Measurements from ENCODE around the gene CAMTA2.

The CAMTA2 gene

GRCh38 chr17:4949321-4950074 lies 38.0 kb downstream of the CAMTA2 start:
- Mint-ChIP-seq H3K9me3 (no peaks in the 10 kb centered on the region), H3K4me3 (peak overlapping the region; percentile 94), H3K4me1 (ENCODE audit: low read depth) (peaks cover 35% of the 10 kb centered on the region), H3K27ac (peak overlapping the region; percentile 98), H3K36me3 (ENCODE audit: low read depth) (peaks cover 43% of the 10 kb centered on the region), H3K27me3 (no peaks in the 10 kb centered on the region)
- peak; percentile 88 for DNase-seq

- H3K36me3 Mint-ChIP-seq (ENCODE audit: low read depth): peaks cover 48% of the 10 kb centered on the region
- H3K27me3 Mint-ChIP-seq: no peaks in the 10 kb centered on the region
- H3K4me1 Mint-ChIP-seq (ENCODE audit: low read depth): peaks cover 41% of the 10 kb centered on the region
- H3K27ac Mint-ChIP-seq: peak overlapping the region; percentile 98
- H3K4me3 Mint-ChIP-seq: peak overlapping the region; percentile 94
- peak; percentile 86 for DNase-seq
- no peaks in the 10 kb centered on the region for H3K9me3 Mint-ChIP-seq
These were observed 38.5 kb downstream of the CAMTA2 start for GRCh38 chr17:4948931-4949320.

- peaks cover 54% of the 10 kb centered on the region for H3K36me3 Mint-ChIP-seq (ENCODE audit: low read depth)
- no peaks in the 10 kb centered on the region for H3K9me3 Mint-ChIP-seq
- H3K4me3 Mint-ChIP-seq: peak within 1 kb of the TSS; percentile 94
- peak within 1 kb of the TSS; percentile 98 for H3K27ac Mint-ChIP-seq
- peak; percentile 92 for DNase-seq
- no peaks in the 10 kb centered on the region for H3K27me3 Mint-ChIP-seq
- peaks cover 46% of the 10 kb centered on the region for H3K4me1 Mint-ChIP-seq (ENCODE audit: low read depth)
These were observed 39.1 kb downstream of the CAMTA2 start, which contains the start of gene PFN1 for GRCh38 chr17:4948166-4948930. Gene PFN1, minus strand, starts transcription at chr17:4948530. Its CDS starts 136 bp downstream, at chr17:4948394.

- H3K27me3 Mint-ChIP-seq: no peaks in the 10 kb centered on the region
- DNase-seq: peak; percentile 84
- H3K4me3 Mint-ChIP-seq: peak overlapping the region; percentile 94
- H3K27ac Mint-ChIP-seq: peak overlapping the region; percentile 98
- H3K4me1 Mint-ChIP-seq (ENCODE audit: low read depth): peaks cover 54% of the 10 kb centered on the region
- no peaks in the 10 kb centered on the region for H3K9me3 Mint-ChIP-seq
- H3K36me3 Mint-ChIP-seq (ENCODE audit: low read depth): peaks cover 62% of the 10 kb centered on the region
These were observed 39.9 kb downstream of the CAMTA2 start for GRCh38 chr17:4947411-4948165.

GRCh38 chr17:4947010-4947410 lies 40.5 kb downstream of the CAMTA2 start:
- Mint-ChIP-seq H3K9me3 (no peaks in the 10 kb centered on the region), H3K27me3 (no peaks in the 10 kb centered on the region), H3K36me3 (ENCODE audit: low read depth) (peaks cover 68% of the 10 kb centered on the region), H3K4me3 (peak overlapping the region; percentile 94), H3K4me1 (ENCODE audit: low read depth) (peaks cover 60% of the 10 kb centered on the region), H3K27ac (peak overlapping the region; percentile 98)
- no peak for DNase-seq

GRCh38 chr17:4946312-4946976 lies 41.0 kb downstream of the CAMTA2 start:
- DNase-seq: no peak
- H3K9me3 Mint-ChIP-seq: no peaks in the 10 kb centered on the region
- peak overlapping the region; percentile 98 for H3K27ac Mint-ChIP-seq
- peaks cover 63% of the 10 kb centered on the region for H3K4me1 Mint-ChIP-seq (ENCODE audit: low read depth)
- peak overlapping the region; percentile 94 for H3K4me3 Mint-ChIP-seq
- no peaks in the 10 kb centered on the region for H3K27me3 Mint-ChIP-seq
- H3K36me3 Mint-ChIP-seq (ENCODE audit: low read depth): peaks cover 73% of the 10 kb centered on the region

- no peak for DNase-seq
- Mint-ChIP-seq H3K27ac (peak overlapping the region; percentile 98), H3K4me1 (ENCODE audit: low read depth) (peaks cover 62% of the 10 kb centered on the region), H3K27me3 (no peaks in the 10 kb centered on the region), H3K4me3 (peak overlapping the region; percentile 94), H3K9me3 (no peaks in the 10 kb centered on the region), H3K36me3 (ENCODE audit: low read depth) (peaks cover 79% of the 10 kb centered on the region)
These were observed 41.6 kb downstream of the CAMTA2 start for GRCh38 chr17:4945944-4946280.

- H3K27me3 Mint-ChIP-seq: no peaks in the 10 kb centered on the region
- H3K27ac Mint-ChIP-seq: peak overlapping the region; percentile 98
- H3K36me3 Mint-ChIP-seq (ENCODE audit: low read depth): peaks cover 84% of the 10 kb centered on the region
- no peaks in the 10 kb centered on the region for H3K9me3 Mint-ChIP-seq
- peak; percentile 89 for DNase-seq
- peak overlapping the region; percentile 94 for H3K4me3 Mint-ChIP-seq
- peaks cover 56% of the 10 kb centered on the region for H3K4me1 Mint-ChIP-seq (ENCODE audit: low read depth)
These were observed 42.1 kb downstream of the CAMTA2 start for GRCh38 chr17:4945176-4945943.

- peak overlapping the region; percentile 98 for H3K27ac Mint-ChIP-seq
- no peaks in the 10 kb centered on the region for H3K27me3 Mint-ChIP-seq
- DNase-seq: peak; percentile 57
- H3K9me3 Mint-ChIP-seq: no peaks in the 10 kb centered on the region
- peaks cover 54% of the 10 kb centered on the region for H3K4me1 Mint-ChIP-seq (ENCODE audit: low read depth)
- H3K4me3 Mint-ChIP-seq: peak overlapping the region; percentile 94
- H3K36me3 Mint-ChIP-seq (ENCODE audit: low read depth): peaks cover 85% of the 10 kb centered on the region
These were observed 42.8 kb downstream of the CAMTA2 start for GRCh38 chr17:4944554-4945175.

- no peak for DNase-seq
- Mint-ChIP-seq H3K4me1 (ENCODE audit: low read depth) (peaks cover 54% of the 10 kb centered on the region), H3K27ac (peak overlapping the region; percentile 98), H3K36me3 (ENCODE audit: low read depth) (peaks cover 90% of the 10 kb centered on the region), H3K27me3 (no peaks in the 10 kb centered on the region), H3K4me3 (peak overlapping the region; percentile 94), H3K9me3 (no peaks in the 10 kb centered on the region)
These were observed 43.3 kb downstream of the CAMTA2 start for GRCh38 chr17:4944163-4944553.

- peaks cover 94% of the 10 kb centered on the region for H3K36me3 Mint-ChIP-seq (ENCODE audit: low read depth)
- peak overlapping the region; percentile 94 for H3K4me3 Mint-ChIP-seq
- H3K27me3 Mint-ChIP-seq: no peaks in the 10 kb centered on the region
- peaks cover 65% of the 10 kb centered on the region for H3K4me1 Mint-ChIP-seq (ENCODE audit: low read depth)
- H3K27ac Mint-ChIP-seq: peak overlapping the region; percentile 98
- DNase-seq: no peak
- no peaks in the 10 kb centered on the region for H3K9me3 Mint-ChIP-seq
These were observed 44.5 kb downstream of the CAMTA2 start for GRCh38 chr17:4942760-4943508.

- Mint-ChIP-seq H3K4me1 (ENCODE audit: low read depth) (peaks cover 66% of the 10 kb centered on the region), H3K4me3 (peak overlapping the region; percentile 94), H3K9me3 (no peaks in the 10 kb centered on the region), H3K27me3 (no peaks in the 10 kb centered on the region), H3K27ac (peak overlapping the region; percentile 98), H3K36me3 (ENCODE audit: low read depth) (peaks cover 96% of the 10 kb centered on the region)
- DNase-seq: no peak
These were observed 46.2 kb downstream of the CAMTA2 start for GRCh38 chr17:4941319-4941610.
